CD4-positive, alpha-beta T cell (primary cell): ENCODE results near the gene RASL11B. TPM values are rescaled to one million over a fixed set of nuclear protein-coding genes. Genes with fewer than 3 reads are reported as not detected.

ENCODE experiments used
- ATAC-seq: fragments of 200-7000 bp; cut with Tn5 transposase; one replicate; pipeline ENCODE4 v1.10.0; 2022; ENCODE audit warnings: mild to moderate bottlenecking; ENCODE audit not compliant: poor library complexity
- CTCF ChIA-PET: fragments of 350-600 bp; sonication (Branson Sonifier 250); formaldehyde crosslinking; loops from one replicate; lab custom pipeline; 2021; ENCODE audit warnings: antibody characterized with exemption, inconsistent platforms; lab: Charles Lee
- POLR2A ChIA-PET: fragments of 350-600 bp; sonication (Branson Sonifier 250); formaldehyde crosslinking; loops from one replicate; lab custom pipeline; 2021; ENCODE audit warnings: antibody characterized with exemption, inconsistent platforms; lab: Charles Lee
- DNase-seq, 14 experiments: peaks; one replicate each; pipeline ENCODE4 v3.0.0-alpha.2; 2013 to 2020; ENCODE audit warnings: mixed read lengths in 2 of 14
- H3K27ac ChIP-seq, 2 donors: one replicate each; pipeline versions ENCODE4 v1.5.1 to v1.7.0; 2013; ENCODE audit warnings: low read length in 2 of 2, low read depth in 1 of 2, mild to moderate bottlenecking in 1 of 2
- H3K27me3 ChIP-seq, 2 experiments: 1 replicate in 1 of 2; 2 replicates in 1 of 2; pipeline versions ENCODE4 v1.6.1 to v1.7.0; 2013; ENCODE audit warnings: low read length in 2 of 2, control low read depth in 1 of 2, mild to moderate bottlenecking in 1 of 2, moderate library complexity in 1 of 2; ENCODE audit not compliant: insufficient read depth in 2 of 2, control insufficient read depth in 1 of 2
- H3K36me3 ChIP-seq: one replicate; pipeline ENCODE4 v1.6.1; 2013; ENCODE audit warnings: low read length, control low read depth; ENCODE audit not compliant: insufficient read depth
- H3K4me1 ChIP-seq: one replicate; pipeline ENCODE4 v1.6.1; 2013; ENCODE audit warnings: low read length, control low read depth; ENCODE audit not compliant: insufficient read depth
- H3K4me3 ChIP-seq: one replicate; pipeline ENCODE4 v1.5.1; 2013; ENCODE audit warnings: mild to moderate bottlenecking, low read length, moderate library complexity
- H3K9me3 ChIP-seq, 2 experiments: 1 replicate in 1 of 2; 2 replicates in 1 of 2; pipeline versions ENCODE4 v1.6.1 to v1.7.0; 2013; ENCODE audit warnings: low read length in 2 of 2, mild to moderate bottlenecking in 2 of 2, control low read depth in 1 of 2, moderate library complexity in 1 of 2; ENCODE audit not compliant: control insufficient read depth in 1 of 2, insufficient read depth in 1 of 2
- H3K27ac Mint-ChIP-seq: one replicate; pipeline ENCODE4 v1.8.0; 2020; ENCODE audit warnings: mixed read lengths
- H3K27me3 Mint-ChIP-seq: one replicate; pipeline ENCODE4 v1.8.0; 2021; ENCODE audit warnings: mixed read lengths
- H3K36me3 Mint-ChIP-seq: one replicate; pipeline ENCODE4 v1.8.0; 2021; ENCODE audit warnings: low read depth, mixed read lengths
- H3K4me1 Mint-ChIP-seq: one replicate; pipeline ENCODE4 v1.8.0; 2021; ENCODE audit warnings: low read depth, mixed read lengths
- H3K4me3 Mint-ChIP-seq: one replicate; pipeline ENCODE4 v1.8.0; 2020; ENCODE audit warnings: mild to moderate bottlenecking, mixed read lengths
- H3K9me3 Mint-ChIP-seq: one replicate; pipeline ENCODE4 v1.8.0; 2020; ENCODE audit warnings: mixed read lengths
- CTCF ChIP-seq: fragments of 200-600 bp; IDR thresholded peaks from one replicate; pipeline ENCODE4 v1.8.0; 2022; ENCODE audit warnings: antibody characterized with exemption, mild to moderate bottlenecking
- intact Hi-C, 2 experiments: fragments of 100-400 bp; cut with DNase I in 1 of 2; cut with micrococcal nuclease in 1 of 2; formaldehyde crosslinking; loops; one replicate each; pipeline versions ENCODE4 v1.15.1 to v1.9.0; 2023 to 2025; cut with DNase I, micrococcal nuclease
- total RNA-seq, 174 experiments: library from RNA in 2 of 174; stranded (reverse) in 2 of 174; gene quantifications; one replicate each; pipeline ENCODE4 v1.2.3 and lab custom pipeline; 2021 to 2026

RASL11B gene
- total RNA-seq, 2 experiments from 2014 or later, result 0.31 to 0.63 TPM

GRCh38 chr4:52844596-52844995 is 17.5 kb upstream of the RASL11B start:
- DNase-seq (no peak), ATAC-seq (no peak)
- H3K36me3 ChIP-seq, result no peaks in the 10 kb centered on the region
- no peaks in the 10 kb centered on the region for H3K9me3 ChIP-seq
- H3K4me3 ChIP-seq, result no peak overlapping the region
- intact Hi-C loops, result no loop called here
- TF ChIP-seq CTCF, result no peak
- POLR2A ChIA-PET, result interaction anchor here (0.7 kb wide), 1 partner anchor 132 kb away, joined by 3 read pairs; no protein-coding TSS in a partner anchor
- Mint-ChIP-seq H3K36me3 (no peaks in the 10 kb centered on the region), H3K9me3 (no peaks in the 10 kb centered on the region), H3K27ac (no peak overlapping the region), H3K4me1 (no peaks in the 10 kb centered on the region), H3K27me3 (no peaks in the 10 kb centered on the region), H3K4me3 (no peak overlapping the region)
- H3K4me1 ChIP-seq, result no peaks in the 10 kb centered on the region
- CTCF ChIA-PET, result no interaction called here
- no peak overlapping the region for H3K27ac ChIP-seq
- H3K27me3 ChIP-seq, result no peaks in the 10 kb centered on the region

GRCh38 chr4:52846502-52846901 is 15.6 kb upstream of the RASL11B start:
- Histone ChIP-seq H3K9me3 (no peaks in the 10 kb centered on the region), H3K27ac (no peak overlapping the region), H3K4me3 (no peak overlapping the region), H3K4me1 (no peaks in the 10 kb centered on the region), H3K27me3 (no peaks in the 10 kb centered on the region), H3K36me3 (no peaks in the 10 kb centered on the region)
- TF ChIP-seq CTCF, result no peak
- H3K9me3 Mint-ChIP-seq, result no peaks in the 10 kb centered on the region
- no peak overlapping the region for H3K4me3 Mint-ChIP-seq
- intact Hi-C loops, result no loop called here
- DNase-seq, result no peak
- H3K36me3 Mint-ChIP-seq, result no peaks in the 10 kb centered on the region
- ChIA-PET CTCF (no interaction called here), POLR2A (no interaction called here)
- H3K4me1 Mint-ChIP-seq, result no peaks in the 10 kb centered on the region
- no peak for ATAC-seq
- no peak overlapping the region for H3K27ac Mint-ChIP-seq
- H3K27me3 Mint-ChIP-seq, result no peaks in the 10 kb centered on the region

GRCh38 chr4:52848254-52848653 is 13.9 kb upstream of the RASL11B start:
- POLR2A ChIA-PET, result no interaction called here
- CTCF ChIA-PET, result no interaction called here
- no peak for TF ChIP-seq CTCF

More at GRCh38 chr4:52848254-52848653, 13.9 kb upstream of the RASL11B start:
- H3K27me3 Mint-ChIP-seq, result no peaks in the 10 kb centered on the region
- Histone ChIP-seq H3K27ac (no peak overlapping the region), H3K4me1 (no peaks in the 10 kb centered on the region), H3K4me3 (no peak overlapping the region), H3K36me3 (no peaks in the 10 kb centered on the region), H3K9me3 (no peaks in the 10 kb centered on the region), H3K27me3 (no peaks in the 10 kb centered on the region)
- H3K4me1 Mint-ChIP-seq, result no peaks in the 10 kb centered on the region
- no peak for ATAC-seq
- intact Hi-C loops, result no loop called here
- H3K4me3 Mint-ChIP-seq, result no peak overlapping the region
- DNase-seq, result no peak
- no peak overlapping the region for H3K27ac Mint-ChIP-seq
- H3K9me3 Mint-ChIP-seq, result no peaks in the 10 kb centered on the region
- no peaks in the 10 kb centered on the region for H3K36me3 Mint-ChIP-seq
